Glomerular visceral epithelial cell (primary cell): Measurements from ENCODE around the gene SEC61B.

Experiments used
- DNase-seq: peaks from one replicate; pipeline ENCODE4 v3.0.0-alpha.2; 2016; ENCODE audit errors: extremely low spot score

Gene SEC61B

DNA sequence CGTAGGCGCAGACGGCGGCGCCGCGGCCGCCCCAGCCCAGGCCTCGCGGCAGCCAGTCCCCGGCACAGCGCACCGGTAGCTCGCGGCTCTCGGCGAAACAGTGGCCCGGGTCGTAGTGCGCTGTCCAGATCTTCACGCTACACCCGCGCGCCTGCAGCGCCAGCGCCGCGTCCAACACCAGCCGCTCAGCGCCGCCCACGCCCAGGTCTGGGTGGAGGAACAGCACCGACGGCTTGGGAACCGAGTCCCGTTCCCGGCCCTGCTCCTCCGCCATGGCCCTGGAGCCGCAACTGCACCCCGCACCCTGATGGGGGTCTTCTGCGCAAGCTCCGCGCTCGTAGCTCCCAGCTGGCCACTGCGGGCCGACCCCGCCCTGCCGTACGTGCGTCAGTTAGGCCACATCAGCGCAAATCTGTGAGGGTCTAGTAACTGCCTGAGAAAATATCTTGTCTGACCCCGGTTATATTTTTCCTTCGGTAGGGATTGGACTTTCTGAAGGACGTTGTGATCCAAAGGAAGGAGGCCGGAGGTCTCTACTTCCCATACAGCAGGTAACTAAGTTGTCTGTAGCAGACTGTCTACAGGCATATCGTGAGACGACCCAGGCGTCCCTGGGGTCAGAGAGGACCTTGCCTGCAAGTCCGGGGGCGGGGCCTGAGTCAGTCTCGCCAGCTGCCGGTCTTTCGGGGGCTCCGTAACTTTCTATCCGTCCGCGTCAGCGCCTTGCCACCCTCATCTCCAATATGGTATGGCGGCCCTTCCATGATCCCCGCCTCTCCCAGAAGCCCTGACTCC lies at the start of gene SEC61B, which contains the start of gene ALG2:
SEC61B (plus strand) TSS at position 662 of the 795 bp plus-strand sequence; CDS start at position 744, 82 bp downstream.
ALG2 (minus strand) TSS at position 322 of the 795 bp plus-strand sequence; CDS start at position 274, 48 bp downstream.
- peak; percentile 93 for DNase-seq

DNA sequence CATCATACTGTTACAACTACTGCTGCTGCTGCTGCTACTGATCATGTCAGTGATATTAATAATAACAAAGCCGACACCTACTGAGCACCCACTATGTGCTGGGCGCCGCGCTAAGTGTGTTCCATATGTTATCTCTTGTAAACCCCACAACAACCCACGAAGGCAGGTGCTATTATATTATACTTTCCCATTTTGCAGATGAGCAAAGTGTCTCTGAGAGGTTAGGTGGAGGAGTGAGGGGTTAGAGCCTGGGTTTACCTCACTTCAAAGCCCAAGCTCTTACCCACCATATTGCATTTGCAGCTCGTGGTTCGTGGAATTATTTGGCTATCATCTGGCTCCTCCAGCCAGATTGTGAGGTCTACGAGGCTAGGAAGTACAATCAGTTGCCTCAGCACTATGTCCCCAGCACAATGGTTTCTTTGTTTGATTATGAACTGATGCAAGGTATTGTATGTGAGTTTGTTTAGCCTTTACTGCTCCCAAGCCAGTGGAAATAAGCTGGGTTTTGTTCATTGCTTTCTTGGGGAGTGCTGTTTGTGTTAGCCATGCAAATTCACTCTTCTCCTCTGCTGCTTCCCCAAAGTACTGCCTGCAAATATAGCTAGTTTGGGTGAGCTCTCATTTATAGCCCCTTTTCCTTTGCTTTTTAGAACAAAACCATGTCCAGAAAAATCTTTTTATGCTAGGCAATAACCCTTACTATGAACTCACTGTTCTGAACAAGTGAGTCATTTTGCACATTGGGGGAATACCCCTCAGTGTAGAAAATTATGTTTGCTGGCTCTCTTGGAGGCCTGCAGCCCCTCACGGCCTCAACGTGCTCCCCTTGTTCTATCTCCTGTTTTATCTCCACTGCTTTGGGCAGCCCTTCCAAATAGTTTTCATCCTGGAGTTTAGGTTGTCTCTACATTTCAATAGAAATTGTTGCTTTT lies 48.2 kb upstream of the SEC61B start:
- no peak for DNase-seq

GRCh38 chr9:99176527-99177013 lies 45.5 kb upstream of the SEC61B start:
- peak; percentile 44 for DNase-seq

- no peak for DNase-seq
Observed at GRCh38 chr9:99177576-99178366, 44.3 kb upstream of the SEC61B start.

- no peak for DNase-seq
Observed at GRCh38 chr9:99178912-99179872, 42.9 kb upstream of the SEC61B start.

- DNase-seq, result no peak
Observed at GRCh38 chr9:99180199-99180598, 41.9 kb upstream of the SEC61B start.

GRCh38 chr9:99180662-99181061 lies 41.4 kb upstream of the SEC61B start:
- DNase-seq, result no peak

DNA sequence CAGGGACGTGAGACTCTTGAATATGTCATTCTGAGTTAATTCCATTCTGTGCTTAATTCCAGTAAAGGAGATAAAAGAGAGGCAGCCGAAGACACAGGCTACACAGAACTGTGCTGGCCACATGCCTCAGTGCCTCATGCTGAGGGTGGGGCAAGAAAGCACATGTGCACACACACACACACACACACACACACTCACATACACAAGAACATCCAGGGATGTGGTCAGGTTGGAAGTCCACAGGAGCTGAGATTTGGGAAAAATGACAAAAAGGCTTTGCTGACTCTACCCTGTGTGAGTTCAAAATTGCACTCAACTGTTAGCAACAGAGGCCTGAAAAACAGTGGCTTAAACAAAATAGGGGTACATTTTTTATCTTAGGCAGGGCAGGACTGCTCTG lies 40.9 kb upstream of the SEC61B start:
- peak; percentile 28 for DNase-seq

GRCh38 chr9:99181621-99182020 lies 40.5 kb upstream of the SEC61B start:
- DNase-seq, result peak; percentile 93

DNA sequence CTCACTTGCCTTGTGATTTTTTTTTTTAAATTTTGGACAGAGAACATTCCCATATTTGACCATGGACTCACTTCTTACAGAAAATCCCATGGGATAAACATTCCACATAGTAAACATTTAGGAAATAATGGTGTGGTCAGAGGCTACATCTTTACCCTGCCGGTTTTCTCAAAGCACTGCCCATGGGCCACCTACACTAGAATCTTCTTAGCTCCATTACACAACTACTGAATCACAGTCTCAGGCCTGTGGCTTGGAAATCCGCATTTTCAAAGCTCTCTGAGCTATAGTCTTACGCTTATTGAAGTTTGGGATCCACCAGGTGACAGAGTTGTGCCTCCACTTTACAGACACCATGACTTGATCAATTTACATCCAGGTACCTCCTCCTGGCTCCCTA lies 39.7 kb upstream of the SEC61B start:
- DNase-seq, result no peak

DNA sequence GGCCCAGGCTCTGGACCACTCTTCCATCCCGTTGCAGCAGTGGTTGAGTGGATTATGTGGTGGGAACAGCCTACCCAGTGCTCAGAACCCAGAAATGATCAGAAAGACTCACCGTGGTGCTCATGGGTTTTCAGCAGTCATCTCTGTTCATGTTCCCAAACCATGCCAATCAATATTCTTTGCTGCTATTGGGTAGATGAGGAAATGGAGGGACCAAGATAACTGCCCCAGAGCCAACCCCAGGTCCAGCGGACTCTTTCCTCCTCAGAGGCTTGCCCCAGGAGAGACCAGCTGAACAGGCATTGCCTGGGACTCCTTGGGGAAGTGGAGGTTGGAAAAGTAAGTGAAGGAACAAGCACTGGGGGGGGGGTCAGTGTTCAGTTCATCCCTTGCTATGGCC lies 38.5 kb upstream of the SEC61B start:
- DNase-seq, result no peak

DNA sequence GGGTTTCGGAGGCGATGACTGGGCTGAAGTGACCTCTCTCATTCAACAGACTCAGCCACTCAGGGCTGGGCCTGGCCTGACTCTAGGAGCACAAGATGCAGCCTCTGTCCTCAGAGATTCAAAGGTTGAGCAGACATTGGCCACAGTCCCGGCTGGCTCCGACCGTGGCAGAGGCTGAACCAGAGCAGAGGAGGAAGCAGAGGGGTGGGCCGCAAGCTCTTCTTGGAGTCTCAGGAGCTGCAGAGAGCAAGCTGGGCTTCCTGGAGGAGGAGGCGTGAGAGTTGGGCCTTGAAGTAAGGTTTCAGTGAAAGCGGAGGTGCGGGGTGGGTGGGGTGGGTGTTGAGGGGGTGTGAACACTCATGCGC lies 38.0 kb upstream of the SEC61B start:
- no peak for DNase-seq

- peak; percentile 98 for DNase-seq
Observed at GRCh38 chr9:99184475-99185347, 37.4 kb upstream of the SEC61B start.

DNA sequence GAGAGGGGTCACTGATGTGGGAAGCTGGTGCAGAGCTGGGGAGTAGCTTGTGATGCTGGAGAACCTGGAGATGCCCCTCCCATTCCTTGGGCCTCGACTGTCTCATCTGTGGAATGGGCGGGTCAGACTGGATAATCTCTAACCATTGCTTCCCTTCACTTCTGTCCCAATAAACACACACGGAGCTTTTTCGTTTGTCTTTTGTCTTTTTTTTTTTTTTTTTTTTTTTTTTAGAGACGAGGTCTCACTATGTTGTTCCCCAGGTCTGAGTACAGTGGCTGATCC lies 36.8 kb upstream of the SEC61B start:
- DNase-seq, result no peak

DNA sequence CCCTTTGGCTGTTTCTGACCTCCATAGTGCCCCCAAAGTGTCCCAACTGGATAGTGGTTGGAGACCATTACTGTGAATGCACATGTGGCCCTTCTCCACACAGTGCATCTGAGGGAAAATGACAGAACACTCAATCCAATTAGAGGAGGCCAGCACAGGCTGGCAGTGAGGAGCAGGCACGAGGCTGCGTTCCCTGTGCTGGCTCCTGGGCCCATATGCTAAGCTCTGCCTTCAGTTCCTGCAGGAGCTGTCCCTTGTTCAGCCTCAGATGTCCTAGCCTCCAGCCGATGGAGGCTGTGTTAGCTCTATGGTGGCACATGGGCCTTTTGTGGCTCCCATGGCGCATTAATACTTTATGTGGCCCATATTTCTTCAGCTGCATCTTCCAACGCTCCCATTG lies 36.1 kb upstream of the SEC61B start:
- DNase-seq, result no peak

- DNase-seq, result no peak
Observed at GRCh38 chr9:99187311-99187710, 34.8 kb upstream of the SEC61B start.

GRCh38 chr9:99189186-99189585 lies 32.9 kb upstream of the SEC61B start:
- no peak for DNase-seq

DNA sequence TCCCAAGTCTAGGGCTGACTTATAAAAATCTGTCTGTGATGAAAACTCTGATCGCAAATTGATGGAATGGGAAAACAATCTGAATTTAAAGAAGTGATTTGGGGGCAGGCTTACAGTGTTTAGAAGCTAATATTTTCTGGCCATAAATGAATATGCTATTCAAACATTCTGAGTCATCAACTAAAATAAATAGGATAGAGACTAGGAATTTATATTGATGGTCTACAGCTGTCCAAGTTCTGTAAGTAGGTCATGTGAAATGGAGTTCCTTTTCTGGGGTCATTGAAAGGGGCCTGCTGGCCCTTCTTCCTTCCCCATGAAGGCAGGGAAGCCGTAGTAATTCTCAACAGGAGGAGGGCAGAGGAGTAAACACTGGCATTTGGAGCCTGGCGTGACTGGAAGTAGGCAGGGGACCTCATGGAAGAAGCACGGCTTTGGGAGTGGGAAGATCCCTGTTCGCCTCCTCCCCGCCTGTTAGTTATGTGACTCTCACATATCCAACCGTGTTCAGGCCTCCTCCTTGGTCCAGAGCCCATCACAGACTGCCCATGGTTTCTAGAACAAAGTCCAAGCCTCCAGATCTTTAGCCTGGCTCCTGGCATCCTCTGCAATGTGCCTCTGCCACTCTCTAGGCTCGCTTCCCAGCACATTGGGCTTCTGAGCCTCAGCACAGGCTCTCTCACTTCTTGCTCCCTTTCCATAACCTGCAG lies 32.0 kb upstream of the SEC61B start:
- DNase-seq, result no peak
